Measurements from ENCODE around the gene FLRT1.

The FLRT1 gene

GRCh38 chr11:64064374-64065140 is 28.8 kb downstream of the FLRT1 start:
- no peak for TF ChIP-seq REST (IDR thresholded peaks at IDR 0.05; ENCODE audit: low read depth)

- no peak for TF ChIP-seq TEAD4 (IDR thresholded peaks at IDR 0.05)
- TF ChIP-seq FOXM1 (IDR thresholded peaks at IDR 0.05; ENCODE audit: borderline replicate concordance, low read depth) = no peak
- no peak for TF ChIP-seq TAF1 (IDR thresholded peaks at IDR 0.05; ENCODE audit: low read depth)
- no peak for TF ChIP-seq NFIC (IDR thresholded peaks at IDR 0.05)
- TF ChIP-seq EP300 (IDR thresholded peaks at IDR 0.05; ENCODE audit: borderline replicate concordance) = no peak
- no peak for TF ChIP-seq ZBTB7A (IDR thresholded peaks at IDR 0.05; ENCODE audit: low read depth)
- TF ChIP-seq TCF12 (IDR thresholded peaks at IDR 0.05; ENCODE audit: low read depth) = no peak
- no peak for TF ChIP-seq YY1 (IDR thresholded peaks at IDR 0.05; ENCODE audit: low read depth)
- TF ChIP-seq USF1 (IDR thresholded peaks at IDR 0.05) = no peak
- TF ChIP-seq CREB1 (IDR thresholded peaks at IDR 0.05; ENCODE audit: low read depth) = no peak
- no peak for TF ChIP-seq CEBPB (IDR thresholded peaks at IDR 0.05)
- TF ChIP-seq EGR1 (IDR thresholded peaks at IDR 0.05) = no peak
- no peak for TF ChIP-seq REST (IDR thresholded peaks at IDR 0.05; ENCODE audit: low read depth)
- no peak for TF ChIP-seq RAD21 (IDR thresholded peaks at IDR 0.05; ENCODE audit: low read depth)
- TF ChIP-seq MAX (IDR thresholded peaks at IDR 0.05) = no peak
Observed at GRCh38 chr11:64065141-64065465, 29.4 kb downstream of the FLRT1 start.

- TF ChIP-seq TCF12 (IDR thresholded peaks at IDR 0.05; ENCODE audit: low read depth) = no peak
- TF ChIP-seq USF1 (IDR thresholded peaks at IDR 0.05) = no peak
- TF ChIP-seq ZBTB7A (IDR thresholded peaks at IDR 0.05; ENCODE audit: low read depth) = no peak
- no peak for TF ChIP-seq TAF1 (IDR thresholded peaks at IDR 0.05; ENCODE audit: low read depth)
- TF ChIP-seq MAX (IDR thresholded peaks at IDR 0.05) = no peak
- TF ChIP-seq REST (IDR thresholded peaks at IDR 0.05; ENCODE audit: low read depth) = no peak
- no peak for TF ChIP-seq FOXM1 (IDR thresholded peaks at IDR 0.05; ENCODE audit: borderline replicate concordance, low read depth)
- TF ChIP-seq EP300 (IDR thresholded peaks at IDR 0.05; ENCODE audit: borderline replicate concordance) = no peak
Observed at GRCh38 chr11:64065712-64066111, 30.0 kb downstream of the FLRT1 start.

- TF ChIP-seq YY1 (IDR thresholded peaks at IDR 0.05; ENCODE audit: low read depth) (no peak), MAX (IDR thresholded peaks at IDR 0.05) (no peak), ZBTB7A (IDR thresholded peaks at IDR 0.05; ENCODE audit: low read depth) (no peak), FOXM1 (IDR thresholded peaks at IDR 0.05; ENCODE audit: borderline replicate concordance, low read depth) (no peak), EGR1 (IDR thresholded peaks at IDR 0.05) (no peak), CREB1 (IDR thresholded peaks at IDR 0.05; ENCODE audit: low read depth) (no peak), REST (IDR thresholded peaks at IDR 0.05; ENCODE audit: low read depth) (no peak), TCF12 (IDR thresholded peaks at IDR 0.05; ENCODE audit: low read depth) (no peak), EP300 (IDR thresholded peaks at IDR 0.05; ENCODE audit: borderline replicate concordance) (no peak), USF1 (IDR thresholded peaks at IDR 0.05) (no peak), RAD21 (IDR thresholded peaks at IDR 0.05; ENCODE audit: low read depth) (no peak), TEAD4 (IDR thresholded peaks at IDR 0.05) (no peak), NFIC (IDR thresholded peaks at IDR 0.05) (no peak), TAF1 (IDR thresholded peaks at IDR 0.05; ENCODE audit: low read depth) (no peak), CEBPB (IDR thresholded peaks at IDR 0.05) (no peak)
Observed at GRCh38 chr11:64067230-64067993, 31.7 kb downstream of the FLRT1 start.

All from Ishikawa (cell line).